ENCODE results near the gene DLX5.

Gene DLX5

GRCh38 chr7:97004247-97005182 is 20.1 kb downstream of the DLX5 start:
- H3K4me1 ChIP-seq (ENCODE audit: control insufficient read depth, insufficient read depth, low read length, poor library complexity, severe bottlenecking): peaks cover 20% of the 10 kb centered on the region
- H3K27me3 ChIP-seq (replicated peaks; ENCODE audit: control insufficient read depth, insufficient read depth, low read length, poor library complexity, severe bottlenecking): peaks cover 53% of the 10 kb centered on the region
- no peak overlapping the region for H3K27ac ChIP-seq (ENCODE audit: insufficient read depth, low read length, poor library complexity, severe bottlenecking)
- H3K36me3 ChIP-seq (ENCODE audit: control insufficient read depth, insufficient read depth, low read length): no peaks in the 10 kb centered on the region
- peak overlapping the region; percentile 7 for H3K4me3 ChIP-seq (ENCODE audit: insufficient read depth, low read depth, low read length, poor library complexity, severe bottlenecking)
- H3K9me3 ChIP-seq (ENCODE audit: control insufficient read depth, low read length): no peaks in the 10 kb centered on the region
- no peak for DNase-seq

- no peak for DNase-seq
- Histone ChIP-seq H3K36me3 (ENCODE audit: control insufficient read depth, insufficient read depth, low read length) (no peaks in the 10 kb centered on the region), H3K27me3 (replicated peaks; ENCODE audit: control insufficient read depth, insufficient read depth, low read length, poor library complexity, severe bottlenecking) (peaks cover 52% of the 10 kb centered on the region), H3K27ac (ENCODE audit: insufficient read depth, low read length, poor library complexity, severe bottlenecking) (no peak overlapping the region), H3K4me3 (ENCODE audit: insufficient read depth, low read depth, low read length, poor library complexity, severe bottlenecking) (no peak overlapping the region), H3K4me1 (ENCODE audit: control insufficient read depth, insufficient read depth, low read length, poor library complexity, severe bottlenecking) (peaks cover 20% of the 10 kb centered on the region), H3K9me3 (ENCODE audit: control insufficient read depth, low read length) (no peaks in the 10 kb centered on the region)
Measured at GRCh38 chr7:97003262-97004246, 21.1 kb downstream of the DLX5 start.

- peaks cover 58% of the 10 kb centered on the region for H3K27me3 ChIP-seq (replicated peaks; ENCODE audit: control insufficient read depth, insufficient read depth, low read length, poor library complexity, severe bottlenecking)
- DNase-seq: no peak
- no peak overlapping the region for H3K4me3 ChIP-seq (ENCODE audit: insufficient read depth, low read depth, low read length, poor library complexity, severe bottlenecking)
- no peak overlapping the region for H3K27ac ChIP-seq (ENCODE audit: insufficient read depth, low read length, poor library complexity, severe bottlenecking)
- H3K9me3 ChIP-seq (ENCODE audit: control insufficient read depth, low read length): no peaks in the 10 kb centered on the region
- no peaks in the 10 kb centered on the region for H3K36me3 ChIP-seq (ENCODE audit: control insufficient read depth, insufficient read depth, low read length)
- H3K4me1 ChIP-seq (ENCODE audit: control insufficient read depth, insufficient read depth, low read length, poor library complexity, severe bottlenecking): peaks cover 20% of the 10 kb centered on the region
Measured at GRCh38 chr7:97002555-97003261, 21.9 kb downstream of the DLX5 start.

- no peak overlapping the region for H3K4me3 ChIP-seq (ENCODE audit: insufficient read depth, low read depth, low read length, poor library complexity, severe bottlenecking)
- H3K4me1 ChIP-seq (ENCODE audit: control insufficient read depth, insufficient read depth, low read length, poor library complexity, severe bottlenecking): peaks cover 17% of the 10 kb centered on the region
- no peak for DNase-seq
- no peaks in the 10 kb centered on the region for H3K36me3 ChIP-seq (ENCODE audit: control insufficient read depth, insufficient read depth, low read length)
- no peak overlapping the region for H3K27ac ChIP-seq (ENCODE audit: insufficient read depth, low read length, poor library complexity, severe bottlenecking)
- peaks cover 60% of the 10 kb centered on the region for H3K27me3 ChIP-seq (replicated peaks; ENCODE audit: control insufficient read depth, insufficient read depth, low read length, poor library complexity, severe bottlenecking)
- no peaks in the 10 kb centered on the region for H3K9me3 ChIP-seq (ENCODE audit: control insufficient read depth, low read length)
Measured at GRCh38 chr7:97001656-97002554, 22.7 kb downstream of the DLX5 start.

GRCh38 chr7:97001221-97001620 is 23.4 kb downstream of the DLX5 start:
- Histone ChIP-seq H3K27ac (ENCODE audit: insufficient read depth, low read length, poor library complexity, severe bottlenecking) (no peak overlapping the region), H3K36me3 (ENCODE audit: control insufficient read depth, insufficient read depth, low read length) (no peaks in the 10 kb centered on the region), H3K4me1 (ENCODE audit: control insufficient read depth, insufficient read depth, low read length, poor library complexity, severe bottlenecking) (peaks cover 12% of the 10 kb centered on the region), H3K4me3 (ENCODE audit: insufficient read depth, low read depth, low read length, poor library complexity, severe bottlenecking) (no peak overlapping the region), H3K9me3 (ENCODE audit: control insufficient read depth, low read length) (no peaks in the 10 kb centered on the region), H3K27me3 (replicated peaks; ENCODE audit: control insufficient read depth, insufficient read depth, low read length, poor library complexity, severe bottlenecking) (peaks cover 65% of the 10 kb centered on the region)
- no peak for DNase-seq

GRCh38 chr7:96998744-96999143 is 25.9 kb downstream of the DLX5 start:
- H3K27ac ChIP-seq (ENCODE audit: insufficient read depth, low read length, poor library complexity, severe bottlenecking): no peak overlapping the region
- H3K9me3 ChIP-seq (ENCODE audit: control insufficient read depth, low read length): no peaks in the 10 kb centered on the region
- no peak for DNase-seq
- no peaks in the 10 kb centered on the region for H3K36me3 ChIP-seq (ENCODE audit: control insufficient read depth, insufficient read depth, low read length)
- peaks cover 57% of the 10 kb centered on the region for H3K27me3 ChIP-seq (replicated peaks; ENCODE audit: control insufficient read depth, insufficient read depth, low read length, poor library complexity, severe bottlenecking)
- no peak overlapping the region for H3K4me3 ChIP-seq (ENCODE audit: insufficient read depth, low read depth, low read length, poor library complexity, severe bottlenecking)
- H3K4me1 ChIP-seq (ENCODE audit: control insufficient read depth, insufficient read depth, low read length, poor library complexity, severe bottlenecking): no peaks in the 10 kb centered on the region

GRCh38 chr7:96998333-96998732 is 26.3 kb downstream of the DLX5 start:
- H3K27ac ChIP-seq (ENCODE audit: insufficient read depth, low read length, poor library complexity, severe bottlenecking): no peak overlapping the region

GRCh38 chr7:96997512-96998032 is 27.1 kb downstream of the DLX5 start:
- H3K4me1 ChIP-seq (ENCODE audit: control insufficient read depth, insufficient read depth, low read length, poor library complexity, severe bottlenecking): no peaks in the 10 kb centered on the region
- no peaks in the 10 kb centered on the region for H3K36me3 ChIP-seq (ENCODE audit: control insufficient read depth, insufficient read depth, low read length)
- H3K4me3 ChIP-seq (ENCODE audit: insufficient read depth, low read depth, low read length, poor library complexity, severe bottlenecking): no peak overlapping the region
- H3K9me3 ChIP-seq (ENCODE audit: control insufficient read depth, low read length): no peaks in the 10 kb centered on the region
- H3K27me3 ChIP-seq (replicated peaks; ENCODE audit: control insufficient read depth, insufficient read depth, low read length, poor library complexity, severe bottlenecking): peaks cover 53% of the 10 kb centered on the region
- no peak for DNase-seq
- no peak overlapping the region for H3K27ac ChIP-seq (ENCODE audit: insufficient read depth, low read length, poor library complexity, severe bottlenecking)

More at GRCh38 chr7:96998333-96998732, 26.3 kb downstream of the DLX5 start:
- Histone ChIP-seq H3K36me3 (ENCODE audit: control insufficient read depth, insufficient read depth, low read length) (no peaks in the 10 kb centered on the region), H3K4me3 (ENCODE audit: insufficient read depth, low read depth, low read length, poor library complexity, severe bottlenecking) (no peak overlapping the region), H3K27me3 (replicated peaks; ENCODE audit: control insufficient read depth, insufficient read depth, low read length, poor library complexity, severe bottlenecking) (peaks cover 52% of the 10 kb centered on the region), H3K9me3 (ENCODE audit: control insufficient read depth, low read length) (no peaks in the 10 kb centered on the region), H3K4me1 (ENCODE audit: control insufficient read depth, insufficient read depth, low read length, poor library complexity, severe bottlenecking) (no peaks in the 10 kb centered on the region)
- no peak for DNase-seq

Data from effector memory CD4-positive, alpha-beta T cell (primary cell).